Activated effector memory CD4-positive, alpha-beta T cell treated with anti-CD3 and anti-CD28 coated beads, Interleukin-2, amount 50 U/mL, for 16 hours (primary cell): ENCODE measurements around the gene BARX2.
A peak's percentile ranks its signal among the peaks of the same experiment; 100 is the strongest.
"Not testable (repeated sequence)": the region's sequence is repeated elsewhere in the genome, so short reads cannot be mapped to it uniquely, and the experiment has no call there.

Experiments
- DNase-seq: peaks from one replicate; pipeline ENCODE4 v3.0.0-alpha.2; 2020

BARX2 gene

GRCh38 chr11:129375751-129376657, at the start of gene BARX2:
BARX2 (plus strand) TSS chr11:129375848; CDS start chr11:129376036, 188 bp downstream.
- no peak for DNase-seq

GRCh38 chr11:129326921-129327320, 48.7 kb upstream of the BARX2 start:
- no peak for DNase-seq

- DNase-seq, result not testable (repeated sequence)
These were observed 47.9 kb upstream of the BARX2 start for GRCh38 chr11:129327708-129328107.

GRCh38 chr11:129328756-129329155, 46.9 kb upstream of the BARX2 start:
- DNase-seq, result no peak

GRCh38 chr11:129331217-129331616, 44.4 kb upstream of the BARX2 start:
- no peak for DNase-seq

- DNase-seq, result peak; percentile 84
These were observed 43.8 kb upstream of the BARX2 start for GRCh38 chr11:129331871-129332274.

GRCh38 chr11:129333873-129334272, 41.8 kb upstream of the BARX2 start:
- DNase-seq, result no peak

GRCh38 chr11:129344301-129344940, 31.2 kb upstream of the BARX2 start:
- DNase-seq, result not testable (repeated sequence)

- no peak for DNase-seq
These were observed 28.7 kb upstream of the BARX2 start for GRCh38 chr11:129346916-129347315.

GRCh38 chr11:129348813-129349212, 26.8 kb upstream of the BARX2 start:
- DNase-seq, result no peak

- no peak for DNase-seq
These were observed 23.0 kb upstream of the BARX2 start for GRCh38 chr11:129352676-129353075.

GRCh38 chr11:129354691-129355090, 21.0 kb upstream of the BARX2 start:
- no peak for DNase-seq

- no peak for DNase-seq
These were observed 15.9 kb upstream of the BARX2 start for GRCh38 chr11:129359748-129360147.

- peak; percentile 89 for DNase-seq
These were observed 11.4 kb upstream of the BARX2 start for GRCh38 chr11:129364143-129364654.

GRCh38 chr11:129365816-129366215, 9.8 kb upstream of the BARX2 start:
- DNase-seq, result no peak

GRCh38 chr11:129366737-129367597, 8.7 kb upstream of the BARX2 start:
- DNase-seq, result no peak

- DNase-seq, result no peak
These were observed 6.6 kb upstream of the BARX2 start for GRCh38 chr11:129368889-129369672.

- no peak for DNase-seq
These were observed 4.9 kb upstream of the BARX2 start for GRCh38 chr11:129370715-129371114.

GRCh38 chr11:129372609-129373488, 2.8 kb upstream of the BARX2 start:
- DNase-seq, result no peak

- DNase-seq, result no peak
These were observed 2.1 kb upstream of the BARX2 start for GRCh38 chr11:129373489-129373953.
